ENCODE data around the gene PAFAH2.

DNA sequence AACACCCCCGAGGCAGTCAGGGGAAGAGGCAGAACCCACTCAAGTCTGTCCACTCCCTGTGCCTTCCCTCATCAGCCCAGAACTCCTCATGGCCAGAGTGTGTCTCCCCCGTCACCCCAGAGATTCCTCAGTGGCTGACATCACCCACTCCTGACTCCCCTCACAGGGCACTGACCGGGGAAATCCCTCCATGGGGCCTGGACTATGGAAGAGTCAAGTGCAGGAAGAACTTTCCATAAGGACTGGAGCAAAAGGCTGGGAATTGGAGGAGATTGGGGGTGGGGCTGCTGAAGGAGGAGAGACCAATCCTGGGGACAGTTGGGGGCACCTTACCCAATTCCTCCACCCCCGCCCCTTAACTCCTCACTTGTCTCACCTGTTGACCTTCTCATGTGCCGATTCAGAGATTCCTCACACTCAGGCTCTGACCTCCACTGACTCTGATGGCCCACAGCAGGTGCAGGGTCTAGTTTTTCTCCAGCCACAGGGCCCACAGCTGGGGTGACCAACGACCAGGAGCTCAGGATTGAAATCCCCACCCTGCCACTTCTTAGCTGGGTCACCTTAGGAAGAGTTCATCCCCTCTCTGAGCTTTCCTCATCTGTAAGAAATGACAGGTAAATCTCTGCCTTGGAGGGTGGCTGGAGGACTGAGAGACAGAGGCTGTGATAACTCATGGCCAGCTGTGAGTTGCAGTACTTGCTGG is 23.2 kb upstream of the PAFAH2 start:
- TF ChIP-seq, protein P1, sequence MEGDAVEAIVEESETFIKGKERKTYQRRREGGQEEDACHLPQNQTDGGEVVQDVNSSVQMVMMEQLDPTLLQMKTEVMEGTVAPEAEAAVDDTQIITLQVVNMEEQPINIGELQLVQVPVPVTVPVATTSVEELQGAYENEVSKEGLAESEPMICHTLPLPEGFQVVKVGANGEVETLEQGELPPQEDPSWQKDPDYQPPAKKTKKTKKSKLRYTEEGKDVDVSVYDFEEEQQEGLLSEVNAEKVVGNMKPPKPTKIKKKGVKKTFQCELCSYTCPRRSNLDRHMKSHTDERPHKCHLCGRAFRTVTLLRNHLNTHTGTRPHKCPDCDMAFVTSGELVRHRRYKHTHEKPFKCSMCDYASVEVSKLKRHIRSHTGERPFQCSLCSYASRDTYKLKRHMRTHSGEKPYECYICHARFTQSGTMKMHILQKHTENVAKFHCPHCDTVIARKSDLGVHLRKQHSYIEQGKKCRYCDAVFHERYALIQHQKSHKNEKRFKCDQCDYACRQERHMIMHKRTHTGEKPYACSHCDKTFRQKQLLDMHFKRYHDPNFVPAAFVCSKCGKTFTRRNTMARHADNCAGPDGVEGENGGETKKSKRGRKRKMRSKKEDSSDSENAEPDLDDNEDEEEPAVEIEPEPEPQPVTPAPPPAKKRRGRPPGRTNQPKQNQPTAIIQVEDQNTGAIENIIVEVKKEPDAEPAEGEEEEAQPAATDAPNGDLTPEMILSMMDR (IDR thresholded peaks at IDR 0.05), result no peak
- TF ChIP-seq POLR2A (IDR thresholded peaks at IDR 0.05) (no peak), EP300 (IDR thresholded peaks at IDR 0.05) (no peak)

Measured in stomach (tissue), 4 donors.